GM19452 (cell line): ENCODE data around the gene ALG13.
"Not testable (repeated sequence)": the region's sequence is repeated elsewhere in the genome, so short reads cannot be mapped to it uniquely, and the experiment has no call there.

Source experiments
- ATAC-seq: cut with Tn5 transposase; IDR thresholded peaks from one replicate; pipeline ENCODE4 v1.9.1; 2021; ENCODE audit not compliant: unreplicated experiment

The ALG13 gene

GRCh38 chrX:111756486-111756885 lies 75.5 kb downstream of the ALG13 start:
- ATAC-seq: no peak

GRCh38 chrX:111759686-111760085 lies 78.7 kb downstream of the ALG13 start:
- ATAC-seq: no peak

- ATAC-seq: no peak
Measured at GRCh38 chrX:111761578-111762135, 80.7 kb downstream of the ALG13 start.

- no peak for ATAC-seq
Measured at GRCh38 chrX:111778591-111778990, 97.6 kb downstream of the ALG13 start.

GRCh38 chrX:111779582-111779981 lies 98.6 kb downstream of the ALG13 start:
- ATAC-seq: no peak

- no peak for ATAC-seq
Measured at GRCh38 chrX:111784667-111785066, 103.7 kb downstream of the ALG13 start.

- ATAC-seq: not testable (repeated sequence)
Measured at GRCh38 chrX:111790054-111790453, 109.1 kb downstream of the ALG13 start.
